CD4-positive, alpha-beta T cell treated with Interleukin-15 for 4 hours (primary cell): Measurements from ENCODE around the gene AFDN.
"Not testable (repeated sequence)": the region's sequence is repeated elsewhere in the genome, so short reads cannot be mapped to it uniquely, and the experiment has no call there.

Experiments used
- DNase-seq: peaks from one replicate; pipeline ENCODE4 v3.0.0-alpha.2; 2020; ENCODE audit warnings: low spot score

AFDN gene

GRCh38 chr6:167951781-167952511 is 125.2 kb downstream of the AFDN start:
- DNase-seq = no peak

DNA sequence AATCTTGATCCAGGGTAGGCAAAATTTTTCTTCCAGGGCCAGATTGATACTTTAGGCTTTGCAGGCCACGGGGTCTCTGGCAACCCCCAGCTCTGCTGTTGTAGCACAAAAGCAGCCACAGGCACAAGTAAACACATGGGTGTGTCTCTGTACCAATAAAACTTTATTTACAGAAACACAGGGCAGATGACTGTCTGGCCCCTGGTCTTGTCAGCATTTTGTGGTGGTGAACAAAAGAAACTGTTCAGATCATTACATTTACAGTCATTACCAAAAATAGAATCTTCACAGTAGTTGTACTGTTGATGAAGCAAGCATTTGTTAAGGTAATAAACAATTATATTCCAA is 125.8 kb downstream of the AFDN start:
- DNase-seq = no peak

DNA sequence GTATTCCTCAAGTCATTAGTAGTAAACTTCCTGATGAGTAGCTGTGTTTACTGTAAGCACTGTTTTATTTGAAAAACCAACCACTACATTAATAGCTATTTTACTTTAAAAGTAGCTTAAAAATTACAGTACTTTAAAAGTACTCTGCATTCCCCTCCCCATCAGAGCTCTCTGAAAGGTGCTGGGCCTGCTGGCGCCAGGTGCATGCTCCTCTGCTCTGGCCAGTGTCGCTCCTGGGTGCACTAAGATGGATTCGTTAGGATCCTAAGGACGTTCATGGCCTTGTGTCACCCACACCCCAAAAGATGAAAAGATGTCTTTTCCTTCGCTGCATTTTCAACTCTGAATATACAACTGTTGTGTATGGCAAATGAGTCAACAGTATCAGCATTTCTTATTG is 126.8 kb downstream of the AFDN start:
- no peak for DNase-seq

GRCh38 chr6:167954151-167954550 is 127.4 kb downstream of the AFDN start:
- DNase-seq = no peak

DNA sequence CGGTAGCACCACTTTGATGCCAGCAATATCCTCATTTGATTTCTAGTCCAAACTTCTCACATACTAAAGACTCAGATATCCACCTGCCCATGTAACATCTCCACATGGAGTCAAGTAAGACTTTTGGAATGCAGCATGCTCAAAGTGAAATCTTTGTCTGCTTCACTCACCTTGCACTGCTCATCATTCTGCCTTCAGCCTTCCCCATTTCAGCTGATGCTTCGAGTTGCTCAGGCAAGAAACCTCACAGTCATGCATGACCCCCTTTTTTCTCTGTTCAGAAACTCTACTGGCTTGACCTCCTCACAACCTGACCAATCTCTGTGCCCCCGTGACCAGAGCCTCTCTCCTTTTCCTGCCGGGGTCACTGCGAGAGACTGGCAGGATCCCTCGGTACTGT is 129.8 kb downstream of the AFDN start:
- DNase-seq = no peak

DNA sequence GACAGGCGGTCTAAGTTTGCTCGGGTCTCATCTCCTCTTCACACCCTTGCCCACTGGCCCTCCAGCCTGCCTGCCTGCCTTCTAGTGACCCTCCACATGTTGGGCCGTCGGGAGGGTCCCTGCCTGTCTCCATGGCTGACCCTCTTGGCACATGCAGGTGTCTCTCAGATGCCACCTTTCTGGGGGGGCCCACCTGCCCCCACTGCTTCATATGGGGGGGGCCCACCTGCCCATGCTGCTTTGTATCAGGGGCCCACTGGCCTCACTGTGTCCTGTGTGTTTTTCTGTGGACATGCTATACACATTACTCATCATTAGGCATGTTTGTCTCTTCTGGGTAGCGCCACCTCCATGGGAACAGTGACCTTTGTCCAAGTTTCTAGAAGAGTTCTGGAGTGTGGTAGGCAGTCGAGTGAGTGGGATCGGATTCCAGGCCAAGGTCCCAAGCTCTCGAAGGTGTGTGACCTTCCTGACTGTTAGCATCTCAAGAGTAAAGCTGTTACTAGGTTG is 130.3 kb downstream of the AFDN start:
- DNase-seq = no peak

DNA sequence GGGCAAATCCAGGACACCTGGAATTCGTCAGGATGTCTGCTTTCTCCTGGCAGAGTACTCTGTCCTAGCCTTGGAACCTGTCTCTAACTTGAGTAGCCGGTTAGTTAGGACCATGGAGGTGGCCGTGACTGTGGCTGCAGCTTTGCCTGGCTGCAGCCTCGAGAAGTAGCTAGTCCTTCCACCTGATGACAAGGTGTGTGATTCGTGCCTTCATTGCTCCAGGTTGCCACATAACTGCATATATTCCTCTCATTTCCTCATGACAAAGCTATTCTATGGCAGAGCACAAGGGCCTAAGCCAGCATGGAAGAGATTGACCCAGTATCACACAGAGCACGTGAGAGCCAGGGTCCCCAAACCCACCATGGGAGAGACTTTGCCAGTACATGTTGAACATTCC is 130.9 kb downstream of the AFDN start:
- no peak for DNase-seq

GRCh38 chr6:167960579-167960978 is 133.9 kb downstream of the AFDN start:
- DNase-seq = no peak

- no peak for DNase-seq
These were observed 136.0 kb downstream of the AFDN start for GRCh38 chr6:167962711-167963110.

- DNase-seq = no peak
These were observed 136.9 kb downstream of the AFDN start for GRCh38 chr6:167963589-167964057.

- no peak for DNase-seq
These were observed 139.2 kb downstream of the AFDN start for GRCh38 chr6:167965592-167966539.

DNA sequence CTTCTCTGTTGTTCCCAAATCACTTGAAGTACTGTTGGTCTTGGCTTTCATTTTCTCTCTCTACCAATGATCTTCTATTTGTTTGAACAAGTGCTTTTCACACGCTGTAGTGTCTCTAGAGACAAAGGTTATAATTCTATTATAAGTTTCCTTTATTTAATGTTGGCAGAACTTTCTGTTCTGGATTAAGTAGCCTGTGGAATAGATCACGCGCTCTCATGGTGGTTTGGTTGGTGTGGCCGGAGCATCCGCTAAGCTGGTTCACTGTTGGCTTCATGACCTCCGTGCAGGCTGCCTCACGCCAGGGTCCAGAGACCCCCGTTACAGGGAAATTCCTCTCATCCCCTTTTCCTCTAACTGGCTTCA is 139.8 kb downstream of the AFDN start:
- no peak for DNase-seq

- DNase-seq = peak; percentile 4
These were observed 141.4 kb downstream of the AFDN start for GRCh38 chr6:167968091-167968490.

DNA sequence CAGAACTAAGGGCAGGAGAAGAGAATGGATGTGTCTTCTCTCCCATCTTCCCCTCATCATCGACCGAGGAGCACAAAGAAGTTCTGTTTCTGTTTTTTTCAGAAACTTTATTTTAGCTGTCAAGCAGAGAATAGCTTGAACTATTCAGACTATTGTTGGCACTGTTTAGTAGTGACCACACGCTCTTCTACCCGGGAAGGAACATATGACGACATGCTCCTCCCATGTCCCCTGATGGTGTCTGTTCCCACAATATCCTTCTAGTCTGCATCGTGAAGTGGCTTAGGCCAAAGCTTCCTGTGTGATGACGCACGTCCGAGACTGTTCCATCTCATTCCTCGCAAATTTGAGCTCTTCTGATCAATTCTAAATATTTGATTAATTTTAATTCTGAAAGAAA is 143.5 kb downstream of the AFDN start:
- DNase-seq = no peak

GRCh38 chr6:167972193-167972592 is 145.5 kb downstream of the AFDN start:
- no peak for DNase-seq

DNA sequence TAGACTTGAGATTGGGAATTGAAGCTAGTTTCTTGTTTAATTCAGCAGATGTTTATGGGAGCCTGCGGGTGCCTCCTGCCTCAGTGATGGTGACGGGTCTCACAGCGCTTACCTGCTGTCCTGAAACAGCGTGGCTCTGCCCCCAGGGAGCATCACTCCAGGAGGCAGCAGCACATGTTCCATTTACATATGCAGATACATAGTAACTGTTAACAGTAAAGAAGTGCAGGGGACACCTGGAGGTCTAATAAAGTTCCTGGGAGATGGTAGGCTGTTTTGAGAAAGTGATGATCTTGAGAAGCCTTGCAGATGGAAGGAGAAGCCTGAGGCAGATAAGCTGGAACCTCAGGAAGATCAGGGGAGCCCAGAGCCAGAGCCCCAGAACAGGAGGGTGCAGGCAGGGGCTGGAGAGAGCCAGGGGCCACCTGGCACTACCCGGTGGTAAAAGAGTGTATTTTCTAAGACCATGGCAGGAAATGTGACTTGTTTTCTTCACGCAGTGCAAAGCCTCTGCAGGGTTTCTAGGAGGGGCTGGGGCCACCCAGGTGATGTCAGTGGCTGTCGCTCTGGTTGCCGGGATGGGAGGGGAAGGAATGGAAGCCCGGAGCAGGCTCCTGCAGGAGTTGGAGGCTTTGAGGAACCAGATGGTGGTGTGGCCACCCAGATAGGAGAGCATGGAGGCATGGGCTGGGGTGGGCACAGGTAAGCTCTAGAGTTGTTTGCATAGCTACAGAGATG is 146.6 kb downstream of the AFDN start:
- DNase-seq = no peak

DNA sequence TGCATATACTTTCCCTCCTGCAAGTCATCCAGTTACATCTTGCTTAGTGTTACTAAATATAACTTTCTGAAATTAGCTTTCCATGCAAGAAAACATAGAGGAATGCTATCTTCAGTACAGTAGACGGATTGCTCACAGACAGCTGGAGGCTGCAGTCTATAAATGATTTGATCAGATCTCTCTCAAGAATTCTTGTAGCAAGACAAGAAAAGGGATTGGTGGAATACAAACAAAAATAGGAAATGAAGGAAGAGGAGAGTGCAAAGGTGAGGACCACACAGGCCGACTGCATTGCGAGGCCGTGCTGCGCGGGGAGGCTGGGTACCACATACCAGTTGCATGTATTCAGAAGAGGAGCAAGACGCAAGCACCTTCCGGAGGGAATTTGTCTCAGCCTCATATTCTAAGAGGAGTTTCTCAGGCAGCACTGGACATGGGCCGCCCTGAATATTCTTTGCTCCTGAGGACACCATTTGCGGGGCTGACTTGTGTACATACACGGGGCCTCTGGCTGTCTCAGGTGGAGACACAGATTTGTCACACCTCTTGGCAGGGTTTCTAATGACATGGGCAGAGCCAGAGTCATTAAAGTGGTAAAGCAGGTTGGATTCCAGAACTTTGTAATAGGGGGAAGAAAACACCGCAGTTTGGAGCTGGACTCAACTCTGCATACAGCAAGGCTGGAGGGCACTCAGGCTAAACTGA is 148.1 kb downstream of the AFDN start:
- no peak for DNase-seq

DNA sequence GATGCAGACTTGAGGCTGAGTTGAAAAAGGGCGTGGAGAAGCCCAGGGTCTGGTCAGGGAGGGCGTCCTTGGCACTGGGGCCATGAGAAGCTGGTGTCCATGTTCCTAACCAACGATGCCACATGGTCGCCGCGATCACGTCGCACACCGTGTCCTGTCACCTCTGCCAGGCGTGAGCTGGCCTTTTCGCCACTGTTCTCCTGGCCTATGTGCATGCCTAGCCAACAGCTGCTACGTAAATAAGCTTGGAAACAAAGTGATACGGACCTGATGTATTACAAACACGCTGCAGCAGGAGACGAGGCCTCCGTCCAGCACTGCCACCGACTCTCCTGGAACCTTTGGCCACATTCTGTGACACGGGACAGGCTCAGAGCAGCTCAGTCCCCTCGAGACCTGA is 148.7 kb downstream of the AFDN start:
- no peak for DNase-seq

- not testable (repeated sequence) for DNase-seq
These were observed 149.5 kb downstream of the AFDN start for GRCh38 chr6:167976116-167976657.

DNA sequence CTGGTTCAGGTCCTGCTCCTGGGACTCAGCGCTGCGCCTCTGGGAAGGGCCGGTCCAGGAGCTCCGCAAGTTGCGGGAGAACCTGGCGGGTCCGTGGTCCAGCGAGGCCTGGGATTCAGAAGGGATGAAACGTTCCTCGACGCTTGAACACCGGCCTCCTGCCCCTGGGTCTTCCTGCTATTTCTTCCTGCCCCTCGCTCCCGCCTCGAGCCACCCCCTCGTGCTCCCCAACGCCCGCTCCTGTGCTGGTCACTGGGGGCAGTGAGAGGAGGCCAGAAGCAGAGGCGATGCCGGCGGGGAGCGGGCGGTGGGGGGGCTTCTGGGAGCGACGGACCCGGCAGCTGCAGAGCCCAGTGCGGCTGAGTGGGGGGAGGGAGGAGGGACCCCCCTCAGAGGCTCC is 150.0 kb downstream of the AFDN start:
- no peak for DNase-seq

- DNase-seq = no peak
These were observed 151.2 kb downstream of the AFDN start for GRCh38 chr6:167977717-167978467.
